ENCODE results near the gene ETFB.

The ETFB gene

DNA sequence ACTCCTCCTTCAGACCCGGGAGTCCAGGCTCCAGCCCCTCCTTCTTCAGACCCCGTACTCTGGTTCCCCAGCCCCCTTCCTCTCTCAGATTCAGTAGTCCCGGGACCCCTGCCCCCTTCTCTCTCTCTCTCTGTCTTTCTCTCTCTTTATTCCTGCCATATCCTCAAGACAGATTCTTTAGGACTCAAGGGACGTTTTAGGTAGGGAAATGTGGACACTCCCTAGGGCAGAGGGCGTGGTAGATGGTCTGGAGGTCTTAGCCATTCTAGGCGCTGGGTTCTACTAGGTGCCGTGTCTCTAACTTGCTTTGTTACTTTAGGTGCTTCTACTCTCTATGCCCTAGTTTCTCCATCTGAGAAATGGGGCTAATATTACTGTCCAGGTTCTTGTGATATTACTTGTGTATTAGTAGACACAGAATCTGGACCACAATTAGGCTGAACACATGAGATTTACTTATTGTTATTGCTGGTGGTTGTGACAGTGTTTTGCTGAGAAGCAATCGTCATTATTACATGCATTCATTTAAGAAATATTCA, 25.0 kb upstream of the ETFB start:
- Histone ChIP-seq H3K27me3 (ENCODE audit: insufficient read depth, low read depth, severe bottlenecking) (no peaks in the 10 kb centered on the region), H3K36me3 (no peaks in the 10 kb centered on the region), H3K9me3 (ENCODE audit: severe bottlenecking) (no peaks in the 10 kb centered on the region), H3K4me3 (ENCODE audit: low read depth, low read length) (no peak overlapping the region), H3K27ac (no peak overlapping the region)
- DNase-seq, result no peak
- TF ChIP-seq, protein P1, sequence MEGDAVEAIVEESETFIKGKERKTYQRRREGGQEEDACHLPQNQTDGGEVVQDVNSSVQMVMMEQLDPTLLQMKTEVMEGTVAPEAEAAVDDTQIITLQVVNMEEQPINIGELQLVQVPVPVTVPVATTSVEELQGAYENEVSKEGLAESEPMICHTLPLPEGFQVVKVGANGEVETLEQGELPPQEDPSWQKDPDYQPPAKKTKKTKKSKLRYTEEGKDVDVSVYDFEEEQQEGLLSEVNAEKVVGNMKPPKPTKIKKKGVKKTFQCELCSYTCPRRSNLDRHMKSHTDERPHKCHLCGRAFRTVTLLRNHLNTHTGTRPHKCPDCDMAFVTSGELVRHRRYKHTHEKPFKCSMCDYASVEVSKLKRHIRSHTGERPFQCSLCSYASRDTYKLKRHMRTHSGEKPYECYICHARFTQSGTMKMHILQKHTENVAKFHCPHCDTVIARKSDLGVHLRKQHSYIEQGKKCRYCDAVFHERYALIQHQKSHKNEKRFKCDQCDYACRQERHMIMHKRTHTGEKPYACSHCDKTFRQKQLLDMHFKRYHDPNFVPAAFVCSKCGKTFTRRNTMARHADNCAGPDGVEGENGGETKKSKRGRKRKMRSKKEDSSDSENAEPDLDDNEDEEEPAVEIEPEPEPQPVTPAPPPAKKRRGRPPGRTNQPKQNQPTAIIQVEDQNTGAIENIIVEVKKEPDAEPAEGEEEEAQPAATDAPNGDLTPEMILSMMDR (IDR thresholded peaks at IDR 0.05; ENCODE audit: low read depth, low read length), result no peak

DNA sequence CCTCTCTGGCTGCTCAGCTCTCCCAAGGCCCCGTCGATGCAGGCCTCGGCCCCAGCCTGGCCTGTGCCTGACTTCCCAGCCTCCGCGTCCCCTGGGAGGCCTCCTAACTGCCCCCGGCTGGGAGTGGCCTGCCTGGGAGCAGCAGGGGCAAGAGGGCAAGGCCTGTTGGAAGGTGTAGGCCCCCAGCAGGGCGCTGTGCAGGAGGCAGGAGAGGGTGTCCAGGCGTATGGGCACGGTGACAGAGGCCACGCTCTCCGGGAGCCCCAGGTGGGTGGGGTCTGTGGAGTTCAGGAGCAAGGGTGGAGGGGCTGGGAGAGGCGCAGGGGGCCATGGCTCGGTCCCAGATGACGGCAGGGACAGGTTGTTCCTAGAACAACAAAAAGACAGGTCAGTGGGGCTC, 23.0 kb upstream of the ETFB start:
- H3K9me3 ChIP-seq (ENCODE audit: severe bottlenecking), result no peaks in the 10 kb centered on the region
- no peak for DNase-seq
- H3K4me3 ChIP-seq (ENCODE audit: low read depth, low read length), result no peak overlapping the region
- no peak overlapping the region for H3K27ac ChIP-seq
- TF ChIP-seq, protein P1 (IDR thresholded peaks at IDR 0.05; ENCODE audit: low read depth, low read length), result no peak
- H3K27me3 ChIP-seq (ENCODE audit: insufficient read depth, low read depth, severe bottlenecking), result no peaks in the 10 kb centered on the region
- H3K36me3 ChIP-seq, result no peaks in the 10 kb centered on the region

DNA sequence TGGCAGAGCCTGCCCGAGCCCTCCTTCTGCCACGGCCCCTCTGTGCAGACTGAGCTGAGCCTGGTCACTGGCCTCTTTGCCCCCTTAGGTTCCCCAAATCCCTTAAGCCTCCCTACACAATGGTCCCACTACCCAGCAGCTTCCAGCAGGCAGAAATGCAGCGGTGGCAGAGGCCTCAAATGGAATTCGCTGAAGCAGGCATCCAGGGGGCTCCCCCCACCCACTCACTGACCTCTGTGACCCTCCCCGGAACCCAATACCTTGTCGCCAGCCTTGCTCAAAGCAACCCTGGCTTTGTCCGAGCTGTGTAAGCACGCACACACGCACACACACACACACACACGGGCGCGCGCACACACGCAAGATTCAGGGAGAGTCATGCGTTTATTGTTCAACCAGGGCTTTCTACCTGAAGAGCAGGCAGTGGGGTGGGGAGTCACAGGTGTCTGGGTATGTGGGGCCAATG, 21.8 kb upstream of the ETFB start, which contains the start of gene LIM2:
Gene LIM2 (minus strand): TSS at position 51 of the 466 bp plus-strand sequence. CDS start 531 bp downstream, outside the sequence.
- H3K27me3 ChIP-seq (ENCODE audit: insufficient read depth, low read depth, severe bottlenecking), result no peaks in the 10 kb centered on the region
- H3K36me3 ChIP-seq, result no peaks in the 10 kb centered on the region
- TF ChIP-seq, protein P1 (IDR thresholded peaks at IDR 0.05; ENCODE audit: low read depth, low read length), result no peak
- H3K27ac ChIP-seq, result no peak within 1 kb of the TSS
- H3K4me3 ChIP-seq (ENCODE audit: low read depth, low read length), result no peak within 1 kb of the TSS
- H3K9me3 ChIP-seq (ENCODE audit: severe bottlenecking), result no peaks in the 10 kb centered on the region
- DNase-seq, result no peak

DNA sequence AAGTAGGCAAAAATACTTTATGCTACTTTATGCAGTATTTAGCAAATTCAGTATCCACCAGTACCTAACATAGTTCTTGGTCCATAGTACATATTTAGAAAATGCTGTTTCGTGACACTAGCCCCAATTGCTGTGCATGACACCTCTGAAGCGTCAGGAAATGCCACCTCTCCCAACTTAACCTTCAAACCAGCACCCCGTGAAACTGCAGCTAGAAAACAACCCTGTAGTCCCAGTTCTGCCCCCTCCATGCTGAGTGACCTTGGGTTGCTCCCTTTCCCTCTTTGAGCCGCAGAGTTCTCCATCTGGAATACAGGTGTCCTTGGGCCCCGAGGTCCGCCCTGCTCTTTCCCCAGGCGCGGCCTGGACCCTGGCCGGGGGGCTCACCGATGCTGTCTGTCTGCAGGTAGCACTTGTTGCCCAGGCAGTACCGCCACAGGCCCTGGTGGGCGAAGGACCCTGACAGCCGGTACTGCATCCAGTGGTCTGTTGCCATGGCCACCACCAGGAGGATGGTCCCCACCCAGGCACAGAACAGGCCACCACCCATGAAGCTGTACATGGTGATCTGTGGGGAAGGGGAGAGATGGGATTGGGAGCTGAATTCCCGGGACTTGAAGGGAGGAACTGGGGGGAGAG, 20.8 kb upstream of the ETFB start:
- no peaks in the 10 kb centered on the region for H3K27me3 ChIP-seq (ENCODE audit: insufficient read depth, low read depth, severe bottlenecking)
- no peaks in the 10 kb centered on the region for H3K9me3 ChIP-seq (ENCODE audit: severe bottlenecking)
- no peaks in the 10 kb centered on the region for H3K36me3 ChIP-seq
- no peak for DNase-seq
- H3K4me3 ChIP-seq (ENCODE audit: low read depth, low read length), result no peak overlapping the region
- TF ChIP-seq, protein P1 (IDR thresholded peaks at IDR 0.05; ENCODE audit: low read depth, low read length), result no peak
- no peak overlapping the region for H3K27ac ChIP-seq

DNA sequence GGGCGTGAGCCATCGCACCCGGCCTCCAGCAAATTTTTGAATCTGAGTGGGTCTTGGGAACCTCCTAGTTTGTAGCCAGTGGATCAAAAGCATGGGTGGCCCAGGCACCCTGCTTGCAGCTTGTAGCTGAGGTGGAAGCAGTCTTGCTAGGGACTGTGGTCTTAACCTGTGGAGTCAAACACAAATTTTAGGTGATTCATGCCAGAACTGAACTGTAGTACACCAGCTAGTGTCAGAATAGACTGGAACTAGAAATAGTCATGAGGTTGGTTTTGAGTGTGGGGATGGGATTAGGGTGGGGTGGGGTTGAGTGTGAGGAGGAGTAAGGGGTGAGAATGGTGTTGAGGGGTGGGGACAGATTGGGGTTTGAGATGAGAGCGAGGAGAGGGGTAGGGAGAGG, 15.8 kb upstream of the ETFB start:
- Histone ChIP-seq H3K27ac (no peak overlapping the region), H3K27me3 (ENCODE audit: insufficient read depth, low read depth, severe bottlenecking) (no peaks in the 10 kb centered on the region), H3K9me3 (ENCODE audit: severe bottlenecking) (peaks cover 5% of the 10 kb centered on the region), H3K36me3 (no peaks in the 10 kb centered on the region), H3K4me3 (ENCODE audit: low read depth, low read length) (no peak overlapping the region)
- TF ChIP-seq, protein P1 (IDR thresholded peaks at IDR 0.05; ENCODE audit: low read depth, low read length), result no peak
- DNase-seq, result no peak
